GM12878 (cell line): Measurements from ENCODE around the gene ASRGL1. TPM values are rescaled to one million over a fixed set of nuclear protein-coding genes. Genes with fewer than 3 reads are reported as not detected.

Experiments
- ATAC-seq: fragments of 200-7000 bp; cut with Tn5 transposase; 3 replicates; pipeline ENCODE4 v1.9.1; 2020; ENCODE audit warnings: mild to moderate bottlenecking, moderate library complexity
- BruUV-seq: library from RNA; stranded (reverse); fragments of 400-500 nt; replicated peaks from 2 replicates; lab custom pipeline; 2021; lab: Mats Ljungman, UMichigan
- CTCF ChIA-PET: fragments of 300-600 bp; sonication (Branson Sonifier 250); formaldehyde crosslinking; extraction: SDS; loops from one replicate; lab custom pipeline; 2021; ENCODE audit warnings: inconsistent platforms; lab: Yijun Ruan, JAX
- POLR2A ChIA-PET: fragments of 350-600 bp; formaldehyde crosslinking; extraction: SDS; loops from one replicate; lab custom pipeline; 2021; ENCODE audit warnings: inconsistent platforms; lab: Charles Lee
- RAD21 ChIA-PET: fragments of 300-600 bp; sonication (Branson Sonifier 250); formaldehyde crosslinking; loops from one replicate; lab custom pipeline; 2023; ENCODE audit warnings: antibody characterized with exemption; ENCODE audit not compliant: unreplicated experiment; lab: Charles Lee
- SMC1A ChIA-PET: fragments of 300-600 bp; sonication (Branson Sonifier 250); formaldehyde crosslinking; loops from one replicate; lab custom pipeline; 2023; ENCODE audit not compliant: unreplicated experiment, uncharacterized antibody; lab: Charles Lee
- DNase-seq: peaks from one replicate; pipeline ENCODE4 v3.0.0-alpha.2; 2011; ENCODE audit warnings: low read depth, low spot score
- FAIRE-seq: peaks from 3 replicates; lab custom pipeline; 2011; peaks lifted over from hg19 to GRCh38; lab: Jason Lieb, UNC
- H2AFZ ChIP-seq: 2 replicates; pipeline ENCODE4 v1.6.0; 2011; ENCODE audit warnings: low read depth, low read length, control low read depth; ENCODE audit not compliant: control insufficient read depth
- H3K27ac ChIP-seq: 2 replicates; pipeline ENCODE4 v1.5.1; 2011; ENCODE audit warnings: control low read depth; ENCODE audit not compliant: control insufficient read depth, insufficient read depth
- H3K27me3 ChIP-seq, 2 experiments: replicated peaks in 1 of 2; 2 replicates each; pipeline versions ENCODE4 v1.6.0 to v1.6.1; 2011; ENCODE audit warnings: low read length in 1 of 2; ENCODE audit not compliant: control insufficient read depth in 2 of 2, insufficient read depth in 2 of 2
- H3K36me3 ChIP-seq, 2 experiments: 2 replicates each; pipeline ENCODE4 v1.5.1; 2011; ENCODE audit warnings: low read length in 1 of 2; ENCODE audit not compliant: control insufficient read depth in 2 of 2, insufficient read depth in 2 of 2
- H3K4me1 ChIP-seq: 2 replicates; pipeline ENCODE4 v1.6.1; 2011; ENCODE audit warnings: mild to moderate bottlenecking, low read length, moderate library complexity, mixed read lengths; ENCODE audit not compliant: control insufficient read depth, insufficient read depth
- H3K4me2 ChIP-seq: 2 replicates; pipeline ENCODE4 v1.6.0; 2011; ENCODE audit warnings: control low read depth; ENCODE audit not compliant: control insufficient read depth, insufficient read depth
- H3K4me3 ChIP-seq: fragments of 200-600 bp; sonication (generic); 2 replicates; pipeline ENCODE4 v1.5.1; 2016
- H3K79me2 ChIP-seq: 2 replicates; pipeline ENCODE4 v1.6.0; 2011; ENCODE audit warnings: low read length; ENCODE audit not compliant: control insufficient read depth, insufficient read depth
- H3K9ac ChIP-seq: 2 replicates; pipeline ENCODE4 v1.8.0; 2011; ENCODE audit warnings: low read length, control low read depth, mixed read lengths; ENCODE audit not compliant: control insufficient read depth, insufficient read depth
- H3K9me3 ChIP-seq: replicated peaks from 3 replicates; pipeline ENCODE4 v1.5.1; 2011; ENCODE audit warnings: mild to moderate bottlenecking, low read length; ENCODE audit not compliant: control insufficient read depth, insufficient read depth
- H4K20me1 ChIP-seq: 2 replicates; pipeline ENCODE4 v1.6.0; 2011; ENCODE audit not compliant: control insufficient read depth, insufficient read depth
- CBFB ChIP-seq: IDR thresholded peaks from 2 replicates; pipeline ENCODE4 v1.6.1; 2016; ENCODE audit warnings: antibody characterized with exemption, low read depth
- CBX3 ChIP-seq: fragments of 200-600 bp; sonication (generic); IDR thresholded peaks from 2 replicates; pipeline ENCODE4 v1.6.1; 2016; ENCODE audit warnings: low read depth, borderline replicate concordance
- CHD2 ChIP-seq: IDR thresholded peaks from 2 replicates; pipeline ENCODE4 v1.6.1; 2011; ENCODE audit warnings: low read depth, low read length, improper control_type of control experiment, borderline replicate concordance
- CHD4 ChIP-seq: fragments of 200-600 bp; sonication (generic); IDR thresholded peaks from 2 replicates; pipeline ENCODE4 v1.6.1; 2016; ENCODE audit warnings: mild to moderate bottlenecking
- DPF2 ChIP-seq: fragments of 450-650 bp; IDR thresholded peaks from 2 replicates; pipeline ENCODE4 v1.6.1; 2017; ENCODE audit warnings: mild to moderate bottlenecking
- ESRRA ChIP-seq: IDR thresholded peaks from 2 replicates; pipeline ENCODE4 v1.6.1; 2012; ENCODE audit warnings: mild to moderate bottlenecking, low read length, improper control_type of control experiment
- FOXK2 ChIP-seq: fragments of 450-650 bp; IDR thresholded peaks from 2 replicates; pipeline ENCODE4 v1.6.1; 2017; ENCODE audit warnings: mild to moderate bottlenecking, moderate library complexity
- GATAD2B ChIP-seq: fragments of 450-650 bp; conservative IDR thresholded peaks from 2 replicates; pipeline ENCODE4 v1.6.1; 2017; ENCODE audit warnings: low read depth, mild to moderate bottlenecking, moderate library complexity
- NFXL1 ChIP-seq: fragments of 450-650 bp; IDR thresholded peaks from 2 replicates; pipeline ENCODE4 v1.6.1; 2017; ENCODE audit warnings: antibody characterized with exemption, mild to moderate bottlenecking, borderline replicate concordance
- RCOR1 ChIP-seq: conservative IDR thresholded peaks from 2 replicates; pipeline ENCODE4 v1.6.1; 2012; ENCODE audit warnings: low read depth, low read length, improper control_type of control experiment
- STAT3 ChIP-seq: IDR thresholded peaks from 2 replicates; pipeline ENCODE4 v1.6.1; 2011; ENCODE audit warnings: low read depth, low read length, improper control_type of control experiment
- TCF12 ChIP-seq: IDR thresholded peaks from 2 replicates; pipeline ENCODE4 v1.6.1; 2011; ENCODE audit warnings: low read depth, mild to moderate bottlenecking, low read length
- TCF7 ChIP-seq: IDR thresholded peaks from 2 replicates; pipeline ENCODE4 v1.6.1; 2014; ENCODE audit warnings: antibody characterized with exemption, borderline replicate concordance
- ZBED1 ChIP-seq: IDR thresholded peaks from 2 replicates; pipeline ENCODE4 v1.6.1; 2016; ENCODE audit warnings: borderline replicate concordance
- ZNF592 ChIP-seq: fragments of 450-650 bp; IDR thresholded peaks from 2 replicates; pipeline ENCODE4 v1.6.1; 2017; ENCODE audit warnings: mild to moderate bottlenecking, moderate library complexity
- WGBS: methylation state at CpG from one replicate; pipeline ENCODE4 v1.1.6; 2016; ENCODE audit warnings: low lambda C conversion rate; ENCODE audit not compliant: insufficient replicate concordance, insufficient coverage; ENCODE audit errors: missing lambda C conversion rate; 5-methylcytosine and 5-hydroxymethylcytosine counted together
- in situ Hi-C: fragments of 300-500 bp; cut with MboI; formaldehyde crosslinking; loops from 9 replicates; pipeline ENCODE4 v1.14.3; 2018; ENCODE audit warnings: mixed read lengths
- intact Hi-C: fragments of 100-400 bp; cut with micrococcal nuclease; formaldehyde crosslinking; loops from one replicate; pipeline ENCODE4 v1.14.2; 2022; ENCODE audit not compliant: unreplicated experiment
- polyA plus RNA-seq, 11 experiments: library from polyadenylated mRNA; depleted of rRNA in 4 of 11; unstranded in 6 of 11; stranded (reverse) in 5 of 11; fragments of >200 nt; fragmentation: Nextera tagmentation in 4 of 11; fragmentation: Illumina TruSeq in 1 of 11; extraction: Ambion mirVana in 4 of 11; extraction: Trizol in 1 of 11; gene quantifications; 1 replicate in 1 of 11; 2 replicates in 10 of 11; pipeline versions ENCODE4 v1.2.1 to v1.2.3, GENCODE V29; 2011 to 2016; ENCODE audit warnings: inconsistent platforms in 2 of 11, missing spikeins in 2 of 11, low read depth in 1 of 11
- total RNA-seq, 4 experiments: library from RNA; depleted of rRNA in 3 of 4; stranded (reverse); fragments of >200 nt in 3 of 4; fragmentation: Illumina TruSeq in 1 of 4; extraction: Trizol in 1 of 4; gene quantifications; 2 replicates each; pipeline versions ENCODE4 v1.2.1 to v1.2.3, GENCODE V29; 2013 to 2021
- TF ChIP-seq, protein P1 (sequence below): fragments of 450-650 bp; IDR thresholded peaks from 2 replicates; pipeline ENCODE4 v1.6.1; 2017; ENCODE audit warnings: mild to moderate bottlenecking
- TF ChIP-seq, protein P2 (sequence below), 3 experiments: IDR thresholded peaks in 2 of 3; conservative IDR thresholded peaks in 1 of 3; 2 replicates each; pipeline ENCODE4 v1.5.1; 2011; ENCODE audit warnings: low read depth in 3 of 3, low read length in 3 of 3, mild to moderate bottlenecking in 3 of 3, control low read depth in 2 of 3, moderate library complexity in 2 of 3, inconsistent platforms in 1 of 3, mixed read lengths in 1 of 3; ENCODE audit not compliant: control insufficient read depth in 2 of 3, insufficient read depth in 1 of 3; ENCODE audit errors: extremely low read depth in 1 of 3

The ASRGL1 gene
- total and polyA plus RNA-seq, 10 of the 15 experiments (the other 5 are each of a cell fraction or from before 2014, with no cell fraction given): 0.97 to 24.5 (median 4.8) TPM

GRCh38 chr11:62345861-62346260, 8.6 kb downstream of the ASRGL1 start:
- Histone ChIP-seq H3K9me3 (no peaks in the 10 kb centered on the region), H3K79me2 (no peaks in the 10 kb centered on the region), H3K36me3 (no peaks in the 10 kb centered on the region), H3K9ac (no peak overlapping the region), H2AFZ (no peak overlapping the region), H3K4me2 (no peak overlapping the region), H3K27me3 (no peaks in the 10 kb centered on the region), H3K4me1 (no peaks in the 10 kb centered on the region), H4K20me1 (no peaks in the 10 kb centered on the region), H3K4me3 (no peak overlapping the region), H3K27ac (no peak overlapping the region)
- intact Hi-C loops (no loop called here), in situ Hi-C loops (no loop called here)
- ATAC-seq (no peak), DNase-seq (no peak), FAIRE-seq (no peak)
- ChIA-PET CTCF (interaction anchor here (2.0 kb wide), 1 partner anchor 32 kb away, joined by 5 read pairs; no protein-coding TSS in a partner anchor), SMC1A (interaction anchor here (1.7 kb wide), 1 partner anchor 22 kb away, joined by 5 read pairs; no protein-coding TSS in a partner anchor), RAD21 (interaction anchor here (0.6 kb wide), 1 partner anchor 197 kb away, joined by 3 read pairs; no protein-coding TSS in a partner anchor), POLR2A (interaction anchor here (1.5 kb wide), 1 partner anchor 9 kb away, joined by 3 read pairs; the partner anchor contains the start of gene ASRGL1)
- 65% methylated on average over 6 of the region's 6 CpGs for WGBS
- BruUV-seq: no TSS peak
- TF ChIP-seq ZNF592 (no peak), RCOR1 (no peak), GATAD2B (no peak), STAT3 (no peak), CBFB (no peak), ZBED1 (no peak), TCF7 (no peak), TCF12 (no peak), CBX3 (no peak), DPF2 (no peak), CHD2 (no peak), CHD4 (no peak), NFXL1 (no peak), ESRRA (no peak), FOXK2 (no peak)
- TF ChIP-seq, protein P1, sequence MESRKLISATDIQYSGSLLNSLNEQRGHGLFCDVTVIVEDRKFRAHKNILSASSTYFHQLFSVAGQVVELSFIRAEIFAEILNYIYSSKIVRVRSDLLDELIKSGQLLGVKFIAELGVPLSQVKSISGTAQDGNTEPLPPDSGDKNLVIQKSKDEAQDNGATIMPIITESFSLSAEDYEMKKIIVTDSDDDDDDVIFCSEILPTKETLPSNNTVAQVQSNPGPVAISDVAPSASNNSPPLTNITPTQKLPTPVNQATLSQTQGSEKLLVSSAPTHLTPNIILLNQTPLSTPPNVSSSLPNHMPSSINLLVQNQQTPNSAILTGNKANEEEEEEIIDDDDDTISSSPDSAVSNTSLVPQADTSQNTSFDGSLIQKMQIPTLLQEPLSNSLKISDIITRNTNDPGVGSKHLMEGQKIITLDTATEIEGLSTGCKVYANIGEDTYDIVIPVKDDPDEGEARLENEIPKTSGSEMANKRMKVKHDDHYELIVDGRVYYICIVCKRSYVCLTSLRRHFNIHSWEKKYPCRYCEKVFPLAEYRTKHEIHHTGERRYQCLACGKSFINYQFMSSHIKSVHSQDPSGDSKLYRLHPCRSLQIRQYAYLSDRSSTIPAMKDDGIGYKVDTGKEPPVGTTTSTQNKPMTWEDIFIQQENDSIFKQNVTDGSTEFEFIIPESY: no peak
- TF ChIP-seq, protein P2, sequence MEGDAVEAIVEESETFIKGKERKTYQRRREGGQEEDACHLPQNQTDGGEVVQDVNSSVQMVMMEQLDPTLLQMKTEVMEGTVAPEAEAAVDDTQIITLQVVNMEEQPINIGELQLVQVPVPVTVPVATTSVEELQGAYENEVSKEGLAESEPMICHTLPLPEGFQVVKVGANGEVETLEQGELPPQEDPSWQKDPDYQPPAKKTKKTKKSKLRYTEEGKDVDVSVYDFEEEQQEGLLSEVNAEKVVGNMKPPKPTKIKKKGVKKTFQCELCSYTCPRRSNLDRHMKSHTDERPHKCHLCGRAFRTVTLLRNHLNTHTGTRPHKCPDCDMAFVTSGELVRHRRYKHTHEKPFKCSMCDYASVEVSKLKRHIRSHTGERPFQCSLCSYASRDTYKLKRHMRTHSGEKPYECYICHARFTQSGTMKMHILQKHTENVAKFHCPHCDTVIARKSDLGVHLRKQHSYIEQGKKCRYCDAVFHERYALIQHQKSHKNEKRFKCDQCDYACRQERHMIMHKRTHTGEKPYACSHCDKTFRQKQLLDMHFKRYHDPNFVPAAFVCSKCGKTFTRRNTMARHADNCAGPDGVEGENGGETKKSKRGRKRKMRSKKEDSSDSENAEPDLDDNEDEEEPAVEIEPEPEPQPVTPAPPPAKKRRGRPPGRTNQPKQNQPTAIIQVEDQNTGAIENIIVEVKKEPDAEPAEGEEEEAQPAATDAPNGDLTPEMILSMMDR (IDR thresholded peaks at IDR 0.05 in 2 of 3, conservative IDR thresholded peaks at IDR 0.05 in 1 of 3; ENCODE audit: control insufficient read depth in 2 of 3, extremely low read depth in 1 of 3, insufficient read depth in 1 of 3, low read depth in 3 of 3, low read length in 3 of 3): no peak
